HEK293T (cell line): ENCODE results near the gene FUZ.

ENCODE experiments used
- ARNT ChIP-seq: fragments of 450-650 bp; IDR thresholded peaks from 2 replicates; pipeline ENCODE4 v1.6.1; 2017; ENCODE audit warnings: mild to moderate bottlenecking
- FOXM1 ChIP-seq: fragments of 450-650 bp; IDR thresholded peaks from 2 replicates; pipeline ENCODE4 v1.6.1; 2017; ENCODE audit warnings: mild to moderate bottlenecking, borderline replicate concordance
- SP1 ChIP-seq: fragments of 450-650 bp; IDR thresholded peaks from 2 replicates; pipeline ENCODE4 v1.6.1; 2017

GRCh38 chr19:49840321-49840720 is 27.2 kb upstream of the FUZ start:
- no peak for TF ChIP-seq ARNT
- no peak for TF ChIP-seq FOXM1
- no peak for TF ChIP-seq SP1
